SK-MEL-5 (cell line): ENCODE data around the gene SMS. TPM values are rescaled to one million over a fixed set of nuclear protein-coding genes. Genes with fewer than 3 reads are reported as not detected.

ENCODE experiments used
- total RNA-seq: library from RNA; depleted of rRNA; stranded (reverse); fragments of >200 nt; shearing (Covaris generic); gene quantifications from 2 replicates; pipeline ENCODE4 v1.2.3, GENCODE V29; 2014; rRNA removed

The SMS gene
- total RNA-seq, 1 experiment from 2014 or later: 838 TPM

Other genes starting within 250 kb of the SMS start
- 8.9 and 9.3 TPM in 2 replicates for gene SMPX, start 182.6 kb upstream of the SMS start, total RNA-seq
- 19.6 and 20.0 TPM in 2 replicates for gene MBTPS2, start 101.1 kb upstream of the SMS start, total RNA-seq
- gene YY2, start 84.7 kb upstream of the SMS start, total RNA-seq: 1.8 and 2.4 TPM in 2 replicates
- 0.16 and 0.32 TPM in 2 replicates for gene PHEX, start 91.6 kb downstream of the SMS start, total RNA-seq